ENCODE measurements around the gene MAGI2.
A peak's percentile ranks its signal among the peaks of the same experiment; 100 is the strongest.

Gene MAGI2

GRCh38 chr7:78395298-78396036, 1058.0 kb downstream of the MAGI2 start:
- no peak overlapping the region for H3K4me3 ChIP-seq (ENCODE audit: low read length)
- DNase-seq (ENCODE audit: low read depth) = peak; percentile 31
- no peak for TF ChIP-seq CTCF (conservative IDR thresholded peaks at IDR 0.05; ENCODE audit: low read length)

GRCh38 chr7:78389022-78389421, 1064.4 kb downstream of the MAGI2 start:
- no peak for TF ChIP-seq CTCF (conservative IDR thresholded peaks at IDR 0.05; ENCODE audit: low read length)
- DNase-seq (ENCODE audit: low read depth) = no peak
- H3K4me3 ChIP-seq (ENCODE audit: low read length) = no peak overlapping the region

- DNase-seq (ENCODE audit: low read depth) = no peak
- TF ChIP-seq CTCF (conservative IDR thresholded peaks at IDR 0.05; ENCODE audit: low read length) = no peak
- no peak overlapping the region for H3K4me3 ChIP-seq (ENCODE audit: low read length)
Observed at GRCh38 chr7:78386520-78386919, 1066.9 kb downstream of the MAGI2 start.

- no peak for DNase-seq (ENCODE audit: low read depth)
- TF ChIP-seq CTCF (conservative IDR thresholded peaks at IDR 0.05; ENCODE audit: low read length) = no peak
- H3K4me3 ChIP-seq (ENCODE audit: low read length) = no peak overlapping the region
Observed at GRCh38 chr7:78383096-78383880, 1070.2 kb downstream of the MAGI2 start.

GRCh38 chr7:78379148-78379547, 1074.3 kb downstream of the MAGI2 start:
- no peak for TF ChIP-seq CTCF (conservative IDR thresholded peaks at IDR 0.05; ENCODE audit: low read length)
- DNase-seq (ENCODE audit: low read depth) = peak; percentile 29
- H3K4me3 ChIP-seq (ENCODE audit: low read length) = no peak overlapping the region

- no peak for DNase-seq (ENCODE audit: low read depth)
- TF ChIP-seq CTCF (conservative IDR thresholded peaks at IDR 0.05; ENCODE audit: low read length) = no peak
- no peak overlapping the region for H3K4me3 ChIP-seq (ENCODE audit: low read length)
Observed at GRCh38 chr7:78377532-78377931, 1075.9 kb downstream of the MAGI2 start.

GRCh38 chr7:78370936-78371335, 1082.5 kb downstream of the MAGI2 start:
- TF ChIP-seq CTCF (conservative IDR thresholded peaks at IDR 0.05; ENCODE audit: low read length) = no peak
- H3K4me3 ChIP-seq (ENCODE audit: low read length) = no peak overlapping the region
- DNase-seq (ENCODE audit: low read depth) = no peak
